Measurements from ENCODE around the gene TRIM33. TPM values are rescaled to one million over a fixed set of nuclear protein-coding genes. Genes with fewer than 3 reads are reported as not detected.

The TRIM33 gene
- polyA plus RNA-seq, 1 of the 3 experiments (the other 2 are of a cell fraction) = 6.3 TPM

DNA sequence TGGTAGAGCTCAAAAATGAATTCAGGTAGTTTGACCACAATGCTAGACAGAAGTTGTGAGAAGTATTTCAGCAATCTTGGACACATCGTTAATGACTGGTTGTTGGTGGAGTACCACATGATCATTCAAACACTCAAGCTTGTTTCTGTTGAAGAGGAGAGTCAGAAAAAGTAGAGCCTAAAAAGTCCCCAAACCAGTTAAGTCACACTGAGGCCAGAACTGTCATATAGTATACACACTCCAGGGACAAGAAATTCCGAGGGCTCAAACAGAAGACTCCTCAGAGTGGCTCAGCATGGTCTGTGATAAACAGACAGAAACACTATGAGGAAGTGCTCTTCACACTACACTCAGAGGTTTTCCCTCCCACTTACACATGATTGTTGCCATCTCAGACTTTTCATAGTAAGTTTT lies 5.8 kb downstream of the TRIM33 start:
- Histone ChIP-seq H3K9ac (no peak overlapping the region), H3K4me1 (ENCODE audit: control insufficient read depth in 1 of 2, insufficient read depth in 2 of 2, low read depth in 1 of 2, low read length in 1 of 2) (peaks cover 12% of the 10 kb centered on the region in 2 experiments; a peak in 3 of 4 replicates), H3K36me3 (replicated peaks in 1 of 2; ENCODE audit: control insufficient read depth in 1 of 2, insufficient read depth in 2 of 2, low read length in 1 of 2) (peaks cover 3 to 10% of the 10 kb centered on the region in 2 experiments), H3K27ac (ENCODE audit: low read depth in 2 of 2, low read length in 1 of 2) (no peak overlapping the region), H3K4me2 (no peak overlapping the region), H4K20me1 (ENCODE audit: insufficient read depth) (peaks cover 69% of the 10 kb centered on the region), H3F3A (replicated peaks; ENCODE audit: insufficient read depth) (peaks cover 5% of the 10 kb centered on the region), H3K9me3 (no peaks in the 10 kb centered on the region), H3K4me3 (ENCODE audit: low read depth in 2 of 2, low read length in 1 of 2) (no peak overlapping the region), H3K79me2 (ENCODE audit: insufficient read depth) (peaks cover 98% of the 10 kb centered on the region), H3K9me2 (no peaks in the 10 kb centered on the region), H3K27me3 (ENCODE audit: insufficient read depth) (no peaks in the 10 kb centered on the region), H2AFZ (ENCODE audit: low read depth) (no peak overlapping the region)
- TF ChIP-seq, protein P1, sequence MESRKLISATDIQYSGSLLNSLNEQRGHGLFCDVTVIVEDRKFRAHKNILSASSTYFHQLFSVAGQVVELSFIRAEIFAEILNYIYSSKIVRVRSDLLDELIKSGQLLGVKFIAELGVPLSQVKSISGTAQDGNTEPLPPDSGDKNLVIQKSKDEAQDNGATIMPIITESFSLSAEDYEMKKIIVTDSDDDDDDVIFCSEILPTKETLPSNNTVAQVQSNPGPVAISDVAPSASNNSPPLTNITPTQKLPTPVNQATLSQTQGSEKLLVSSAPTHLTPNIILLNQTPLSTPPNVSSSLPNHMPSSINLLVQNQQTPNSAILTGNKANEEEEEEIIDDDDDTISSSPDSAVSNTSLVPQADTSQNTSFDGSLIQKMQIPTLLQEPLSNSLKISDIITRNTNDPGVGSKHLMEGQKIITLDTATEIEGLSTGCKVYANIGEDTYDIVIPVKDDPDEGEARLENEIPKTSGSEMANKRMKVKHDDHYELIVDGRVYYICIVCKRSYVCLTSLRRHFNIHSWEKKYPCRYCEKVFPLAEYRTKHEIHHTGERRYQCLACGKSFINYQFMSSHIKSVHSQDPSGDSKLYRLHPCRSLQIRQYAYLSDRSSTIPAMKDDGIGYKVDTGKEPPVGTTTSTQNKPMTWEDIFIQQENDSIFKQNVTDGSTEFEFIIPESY (IDR thresholded peaks at IDR 0.05; ENCODE audit: borderline replicate concordance, low read depth) = no peak
- TF ChIP-seq, protein P2, sequence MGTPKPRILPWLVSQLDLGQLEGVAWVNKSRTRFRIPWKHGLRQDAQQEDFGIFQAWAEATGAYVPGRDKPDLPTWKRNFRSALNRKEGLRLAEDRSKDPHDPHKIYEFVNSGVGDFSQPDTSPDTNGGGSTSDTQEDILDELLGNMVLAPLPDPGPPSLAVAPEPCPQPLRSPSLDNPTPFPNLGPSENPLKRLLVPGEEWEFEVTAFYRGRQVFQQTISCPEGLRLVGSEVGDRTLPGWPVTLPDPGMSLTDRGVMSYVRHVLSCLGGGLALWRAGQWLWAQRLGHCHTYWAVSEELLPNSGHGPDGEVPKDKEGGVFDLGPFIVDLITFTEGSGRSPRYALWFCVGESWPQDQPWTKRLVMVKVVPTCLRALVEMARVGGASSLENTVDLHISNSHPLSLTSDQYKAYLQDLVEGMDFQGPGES (IDR thresholded peaks at IDR 0.05; ENCODE audit: low read depth, low read length) = no peak
- TF ChIP-seq, protein P3, sequence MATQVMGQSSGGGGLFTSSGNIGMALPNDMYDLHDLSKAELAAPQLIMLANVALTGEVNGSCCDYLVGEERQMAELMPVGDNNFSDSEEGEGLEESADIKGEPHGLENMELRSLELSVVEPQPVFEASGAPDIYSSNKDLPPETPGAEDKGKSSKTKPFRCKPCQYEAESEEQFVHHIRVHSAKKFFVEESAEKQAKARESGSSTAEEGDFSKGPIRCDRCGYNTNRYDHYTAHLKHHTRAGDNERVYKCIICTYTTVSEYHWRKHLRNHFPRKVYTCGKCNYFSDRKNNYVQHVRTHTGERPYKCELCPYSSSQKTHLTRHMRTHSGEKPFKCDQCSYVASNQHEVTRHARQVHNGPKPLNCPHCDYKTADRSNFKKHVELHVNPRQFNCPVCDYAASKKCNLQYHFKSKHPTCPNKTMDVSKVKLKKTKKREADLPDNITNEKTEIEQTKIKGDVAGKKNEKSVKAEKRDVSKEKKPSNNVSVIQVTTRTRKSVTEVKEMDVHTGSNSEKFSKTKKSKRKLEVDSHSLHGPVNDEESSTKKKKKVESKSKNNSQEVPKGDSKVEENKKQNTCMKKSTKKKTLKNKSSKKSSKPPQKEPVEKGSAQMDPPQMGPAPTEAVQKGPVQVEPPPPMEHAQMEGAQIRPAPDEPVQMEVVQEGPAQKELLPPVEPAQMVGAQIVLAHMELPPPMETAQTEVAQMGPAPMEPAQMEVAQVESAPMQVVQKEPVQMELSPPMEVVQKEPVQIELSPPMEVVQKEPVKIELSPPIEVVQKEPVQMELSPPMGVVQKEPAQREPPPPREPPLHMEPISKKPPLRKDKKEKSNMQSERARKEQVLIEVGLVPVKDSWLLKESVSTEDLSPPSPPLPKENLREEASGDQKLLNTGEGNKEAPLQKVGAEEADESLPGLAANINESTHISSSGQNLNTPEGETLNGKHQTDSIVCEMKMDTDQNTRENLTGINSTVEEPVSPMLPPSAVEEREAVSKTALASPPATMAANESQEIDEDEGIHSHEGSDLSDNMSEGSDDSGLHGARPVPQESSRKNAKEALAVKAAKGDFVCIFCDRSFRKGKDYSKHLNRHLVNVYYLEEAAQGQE (IDR thresholded peaks at IDR 0.05; ENCODE audit: low read depth, low read length) = no peak
- no peak for TF ChIP-seq RCOR1 (IDR thresholded peaks at IDR 0.05; ENCODE audit: low read length)
- no peak for TF ChIP-seq RAD21 (IDR thresholded peaks at IDR 0.05; ENCODE audit: low read length)
- TF ChIP-seq GATA2 (CRISPR knock-in tag; IDR thresholded peaks at IDR 0.05) = no peak
- TF ChIP-seq CHD2 (IDR thresholded peaks at IDR 0.05; ENCODE audit: low read length, partially characterized antibody) = no peak
- no peak for TF ChIP-seq SIN3A (IDR thresholded peaks at IDR 0.05; ENCODE audit: borderline replicate concordance, low read depth, low read length)
- TF ChIP-seq POLR2AphosphoS5 (IDR thresholded peaks at IDR 0.05; ENCODE audit: low read depth, low read length) = no peak
- no peak for TF ChIP-seq TEAD4 (IDR thresholded peaks at IDR 0.05; ENCODE audit: borderline replicate concordance, insufficient read depth)
- no peak for TF ChIP-seq MXI1 (IDR thresholded peaks at IDR 0.05; ENCODE audit: low read depth, low read length)
- no peak for TF ChIP-seq TCF12 (IDR thresholded peaks at IDR 0.05)
- no peak for TF ChIP-seq MEF2A (IDR thresholded peaks at IDR 0.05; ENCODE audit: borderline replicate concordance, low read depth)
- TF ChIP-seq, protein P4, sequence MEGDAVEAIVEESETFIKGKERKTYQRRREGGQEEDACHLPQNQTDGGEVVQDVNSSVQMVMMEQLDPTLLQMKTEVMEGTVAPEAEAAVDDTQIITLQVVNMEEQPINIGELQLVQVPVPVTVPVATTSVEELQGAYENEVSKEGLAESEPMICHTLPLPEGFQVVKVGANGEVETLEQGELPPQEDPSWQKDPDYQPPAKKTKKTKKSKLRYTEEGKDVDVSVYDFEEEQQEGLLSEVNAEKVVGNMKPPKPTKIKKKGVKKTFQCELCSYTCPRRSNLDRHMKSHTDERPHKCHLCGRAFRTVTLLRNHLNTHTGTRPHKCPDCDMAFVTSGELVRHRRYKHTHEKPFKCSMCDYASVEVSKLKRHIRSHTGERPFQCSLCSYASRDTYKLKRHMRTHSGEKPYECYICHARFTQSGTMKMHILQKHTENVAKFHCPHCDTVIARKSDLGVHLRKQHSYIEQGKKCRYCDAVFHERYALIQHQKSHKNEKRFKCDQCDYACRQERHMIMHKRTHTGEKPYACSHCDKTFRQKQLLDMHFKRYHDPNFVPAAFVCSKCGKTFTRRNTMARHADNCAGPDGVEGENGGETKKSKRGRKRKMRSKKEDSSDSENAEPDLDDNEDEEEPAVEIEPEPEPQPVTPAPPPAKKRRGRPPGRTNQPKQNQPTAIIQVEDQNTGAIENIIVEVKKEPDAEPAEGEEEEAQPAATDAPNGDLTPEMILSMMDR (IDR thresholded peaks at IDR 0.05) = no peak
- TF ChIP-seq EP300 (IDR thresholded peaks at IDR 0.05; ENCODE audit: borderline replicate concordance in 1 of 2, low read depth in 1 of 2, low read length in 1 of 2) = no peak
- no peak for TF ChIP-seq RXRA (IDR thresholded peaks at IDR 0.05; ENCODE audit: borderline replicate concordance, low read depth)
- no peak for TF ChIP-seq FOXJ3 (CRISPR knock-in tag; IDR thresholded peaks at IDR 0.05)
- TF ChIP-seq, protein P5, sequence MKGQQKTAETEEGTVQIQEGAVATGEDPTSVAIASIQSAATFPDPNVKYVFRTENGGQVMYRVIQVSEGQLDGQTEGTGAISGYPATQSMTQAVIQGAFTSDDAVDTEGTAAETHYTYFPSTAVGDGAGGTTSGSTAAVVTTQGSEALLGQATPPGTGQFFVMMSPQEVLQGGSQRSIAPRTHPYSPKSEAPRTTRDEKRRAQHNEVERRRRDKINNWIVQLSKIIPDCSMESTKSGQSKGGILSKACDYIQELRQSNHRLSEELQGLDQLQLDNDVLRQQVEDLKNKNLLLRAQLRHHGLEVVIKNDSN (IDR thresholded peaks at IDR 0.05; ENCODE audit: borderline replicate concordance, low read depth) = no peak
- ChIA-PET POLR2A (no interaction called here), CTCF (no interaction called here)
- WGBS (ENCODE audit: low lambda C conversion rate) = 95% methylated on average over 2 of the region's 2 CpGs
- DNase-seq = no peak
